ENCODE data around the gene CATSPERD. TPM values are rescaled to one million over a fixed set of nuclear protein-coding genes. Genes with fewer than 3 reads are reported as not detected.

Gene CATSPERD
- total and polyA plus RNA-seq, 8 donors, result 0.31 to 2.7 (median 1.2) TPM; not detected in 2

DNA sequence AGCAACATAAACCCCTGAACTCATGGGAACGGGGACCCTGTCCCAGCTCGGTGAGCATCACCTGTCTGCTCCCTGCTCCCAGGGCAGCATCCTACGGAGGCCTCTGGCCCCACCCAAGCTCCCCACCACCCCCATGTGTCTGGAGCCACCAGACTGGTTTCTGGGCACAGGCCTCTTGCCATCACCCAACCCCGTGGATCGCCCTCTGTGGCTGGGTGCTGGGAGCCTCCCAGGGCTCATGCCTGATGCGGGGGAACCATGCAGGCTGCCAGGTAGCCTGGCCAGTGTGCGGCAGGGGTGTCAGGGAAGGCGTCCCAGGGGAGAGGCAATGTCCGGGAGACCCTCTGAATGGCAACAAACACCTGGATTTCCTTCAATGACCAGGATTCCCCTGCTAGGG is 42.9 kb upstream of the CATSPERD start:
- Histone ChIP-seq H3K4me1 (peaks cover 6 to 17% of the 10 kb centered on the region in 2 donors), H3K27ac (no peak overlapping the region), H3K27me3 (no peaks in the 10 kb centered on the region), H3K4me3 (no peak overlapping the region), H3K9me3 (no peaks in the 10 kb centered on the region), H3K36me3 (peaks cover 0 to 20% of the 10 kb centered on the region in 2 donors)
- TF ChIP-seq, protein P1, sequence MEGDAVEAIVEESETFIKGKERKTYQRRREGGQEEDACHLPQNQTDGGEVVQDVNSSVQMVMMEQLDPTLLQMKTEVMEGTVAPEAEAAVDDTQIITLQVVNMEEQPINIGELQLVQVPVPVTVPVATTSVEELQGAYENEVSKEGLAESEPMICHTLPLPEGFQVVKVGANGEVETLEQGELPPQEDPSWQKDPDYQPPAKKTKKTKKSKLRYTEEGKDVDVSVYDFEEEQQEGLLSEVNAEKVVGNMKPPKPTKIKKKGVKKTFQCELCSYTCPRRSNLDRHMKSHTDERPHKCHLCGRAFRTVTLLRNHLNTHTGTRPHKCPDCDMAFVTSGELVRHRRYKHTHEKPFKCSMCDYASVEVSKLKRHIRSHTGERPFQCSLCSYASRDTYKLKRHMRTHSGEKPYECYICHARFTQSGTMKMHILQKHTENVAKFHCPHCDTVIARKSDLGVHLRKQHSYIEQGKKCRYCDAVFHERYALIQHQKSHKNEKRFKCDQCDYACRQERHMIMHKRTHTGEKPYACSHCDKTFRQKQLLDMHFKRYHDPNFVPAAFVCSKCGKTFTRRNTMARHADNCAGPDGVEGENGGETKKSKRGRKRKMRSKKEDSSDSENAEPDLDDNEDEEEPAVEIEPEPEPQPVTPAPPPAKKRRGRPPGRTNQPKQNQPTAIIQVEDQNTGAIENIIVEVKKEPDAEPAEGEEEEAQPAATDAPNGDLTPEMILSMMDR (IDR thresholded peaks at IDR 0.05), result no peak
- intact Hi-C loops (cut with DNase I), result no loop called here
- ATAC-seq (no peak), DNase-seq (no peak)

DNA sequence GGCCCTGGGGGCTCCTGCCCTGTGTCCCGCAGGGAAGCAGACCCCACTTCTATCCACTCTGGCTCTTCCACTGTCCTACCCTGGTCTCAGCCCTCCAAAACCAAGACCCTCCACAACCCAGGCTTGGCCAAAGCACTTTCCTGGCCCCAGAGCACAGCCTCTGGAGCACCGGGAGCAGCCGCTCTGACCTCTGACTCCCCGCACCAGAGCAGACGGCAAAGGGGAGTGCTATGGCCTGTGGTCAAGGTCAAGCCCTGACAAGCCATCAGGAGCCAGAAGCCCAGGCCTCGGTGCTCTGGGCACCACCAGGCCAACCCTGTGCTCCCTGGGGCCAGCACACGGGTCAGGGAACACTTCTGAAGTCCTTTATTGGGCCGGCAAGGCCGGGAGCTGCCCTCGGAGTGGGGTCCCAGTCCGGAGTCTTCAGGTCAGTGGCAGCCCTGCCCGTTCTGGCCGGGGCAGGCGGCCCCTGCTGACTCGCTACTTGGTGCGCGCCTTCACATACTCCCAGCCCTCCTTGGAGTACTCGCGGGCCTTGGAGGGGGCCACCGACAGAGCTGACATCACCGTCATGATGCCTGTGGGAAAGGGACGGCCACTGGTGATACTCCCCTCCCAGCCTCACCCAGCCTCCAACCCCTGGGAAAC is 42.2 kb upstream of the CATSPERD start:
- no peak overlapping the region for H3K4me3 ChIP-seq
- H3K36me3 ChIP-seq, result peaks cover 0 to 20% of the 10 kb centered on the region in 2 donors
- no peak for ATAC-seq
- H3K4me1 ChIP-seq, result peaks cover 6 to 17% of the 10 kb centered on the region in 2 donors
- DNase-seq, result peak in 1 of 4 donors; percentile 75
- H3K27me3 ChIP-seq, result no peaks in the 10 kb centered on the region
- intact Hi-C loops (cut with DNase I), result no loop called here
- H3K9me3 ChIP-seq, result no peaks in the 10 kb centered on the region
- H3K27ac ChIP-seq, result no peak overlapping the region
- TF ChIP-seq, protein P1 (IDR thresholded peaks at IDR 0.05), result no peak

DNA sequence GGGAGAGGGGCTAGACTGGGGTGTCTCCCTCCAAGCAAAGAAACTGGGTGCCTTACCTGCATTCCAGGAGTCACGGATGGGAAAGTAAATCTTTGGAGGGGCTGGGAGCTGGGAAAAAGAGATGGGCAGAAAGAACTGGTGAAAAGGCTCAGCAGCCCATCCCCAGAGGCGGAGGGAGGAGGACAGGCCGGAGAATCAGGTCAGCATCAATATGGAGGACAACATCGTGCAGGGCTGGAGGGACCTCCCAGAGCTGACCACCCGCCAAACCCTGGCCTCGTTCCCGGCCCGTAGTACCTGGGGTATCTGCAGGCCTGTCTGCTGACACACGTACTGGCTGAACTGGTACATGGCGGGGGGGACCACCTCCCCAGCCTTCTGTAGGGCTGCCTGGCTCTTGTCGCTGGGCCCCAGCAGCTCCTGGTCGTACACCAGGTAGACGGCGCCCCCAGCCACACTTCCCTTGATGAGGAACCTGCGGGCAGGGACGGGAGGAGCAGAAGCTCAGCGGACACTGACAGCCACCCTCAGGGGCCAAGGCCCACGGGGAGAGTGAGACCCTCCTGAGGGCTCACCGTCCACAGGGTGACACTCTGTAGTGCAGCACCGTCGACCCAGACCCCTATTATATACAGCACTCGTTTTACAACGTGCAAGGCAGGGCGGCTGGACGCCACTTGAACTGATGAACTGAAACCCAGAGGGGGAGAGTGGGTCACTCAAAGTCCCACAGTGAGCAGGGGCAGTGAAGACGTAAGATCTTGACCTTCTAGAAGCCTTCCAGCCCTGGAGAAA is 41.0 kb upstream of the CATSPERD start:
- peak in 1 of 4 donors; percentile 82 for DNase-seq
- ATAC-seq, result no peak
- intact Hi-C loops (cut with DNase I), result no loop called here

DNA sequence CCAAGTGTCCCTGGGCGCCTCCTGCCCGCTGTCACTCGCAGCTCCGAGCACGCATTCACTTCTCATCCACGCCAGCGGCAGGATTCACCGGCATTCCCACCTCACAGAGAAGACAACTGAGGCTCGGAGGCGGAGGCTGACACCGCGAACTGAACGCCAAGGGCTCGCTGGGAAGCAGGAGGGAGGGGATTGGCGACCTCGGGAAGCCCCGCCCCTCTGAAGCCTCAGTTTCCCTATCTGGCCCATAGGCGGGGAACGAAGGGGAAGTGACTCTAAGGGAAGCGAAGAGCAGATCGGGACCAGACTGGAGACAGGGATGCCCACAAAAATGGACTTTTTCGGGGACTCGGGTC is 40.4 kb upstream of the CATSPERD start:
- Histone ChIP-seq H3K4me1 (peaks cover 6 to 17% of the 10 kb centered on the region in 2 donors), H3K9me3 (no peaks in the 10 kb centered on the region), H3K27ac (peak overlapping the region; percentile 76 to 95), H3K4me3 (peak overlapping the region; percentile 65 to 83), H3K36me3 (peaks cover 0 to 20% of the 10 kb centered on the region in 2 donors), H3K27me3 (no peaks in the 10 kb centered on the region)
- intact Hi-C loops (cut with DNase I), result no loop called here
- TF ChIP-seq, protein P1 (IDR thresholded peaks at IDR 0.05), result no peak
- peak; percentile 5 for ATAC-seq
- peak in 1 of 4 donors; percentile 83 for DNase-seq

More for the DNA sequence above, 41.0 kb upstream of the CATSPERD start:
- Histone ChIP-seq H3K4me3 (peak overlapping the region; percentile 65 to 83), H3K27ac (peak overlapping the region; percentile 76 to 95), H3K9me3 (no peaks in the 10 kb centered on the region), H3K4me1 (peaks cover 6 to 17% of the 10 kb centered on the region in 2 donors), H3K36me3 (peaks cover 0 to 20% of the 10 kb centered on the region in 2 donors), H3K27me3 (no peaks in the 10 kb centered on the region)
- TF ChIP-seq, protein P1 (IDR thresholded peaks at IDR 0.05), result no peak

Data from left lung (tissue), 10 donors.